Stimulated activated memory B cell treated with anti-CD40 and anti-IgM and Interleukin-4, amounts not matched to agents 10 μg/mL and 1 μg/mL and 100 μg/mL, for 72 hours (primary cell): Measurements from ENCODE around the gene ADAMTS18.

ENCODE experiments used
- ATAC-seq: fragments of 150-1000 bp; cut with Tn5 transposase; 2 replicates; pipeline ENCODE4 v1.10.0; 2021
- H3K27ac Mint-ChIP-seq: one replicate; pipeline ENCODE4 v1.8.0; 2022; ENCODE audit warnings: mild to moderate bottlenecking, mixed read lengths
- H3K27me3 Mint-ChIP-seq: one replicate; pipeline ENCODE4 v1.8.0; 2022; ENCODE audit warnings: mixed read lengths
- H3K36me3 Mint-ChIP-seq: one replicate; pipeline ENCODE4 v1.8.0; 2022; ENCODE audit warnings: mixed read lengths
- H3K4me1 Mint-ChIP-seq: one replicate; pipeline ENCODE4 v1.8.0; 2022; ENCODE audit warnings: mixed read lengths
- H3K4me3 Mint-ChIP-seq: one replicate; pipeline ENCODE4 v1.8.0; 2022; ENCODE audit warnings: mild to moderate bottlenecking, moderate library complexity, mixed read lengths
- H3K9me3 Mint-ChIP-seq: one replicate; pipeline ENCODE4 v1.8.0; 2022; ENCODE audit warnings: mixed read lengths

Gene ADAMTS18

GRCh38 chr16:77444147-77444460 lies 9.3 kb upstream of the ADAMTS18 start:
- H3K27me3 Mint-ChIP-seq, result no peaks in the 10 kb centered on the region
- H3K9me3 Mint-ChIP-seq, result no peaks in the 10 kb centered on the region
- no peaks in the 10 kb centered on the region for H3K36me3 Mint-ChIP-seq
- H3K4me3 Mint-ChIP-seq, result no peak overlapping the region
- H3K4me1 Mint-ChIP-seq, result no peaks in the 10 kb centered on the region
- H3K27ac Mint-ChIP-seq, result no peak overlapping the region
- ATAC-seq, result no peak

DNA sequence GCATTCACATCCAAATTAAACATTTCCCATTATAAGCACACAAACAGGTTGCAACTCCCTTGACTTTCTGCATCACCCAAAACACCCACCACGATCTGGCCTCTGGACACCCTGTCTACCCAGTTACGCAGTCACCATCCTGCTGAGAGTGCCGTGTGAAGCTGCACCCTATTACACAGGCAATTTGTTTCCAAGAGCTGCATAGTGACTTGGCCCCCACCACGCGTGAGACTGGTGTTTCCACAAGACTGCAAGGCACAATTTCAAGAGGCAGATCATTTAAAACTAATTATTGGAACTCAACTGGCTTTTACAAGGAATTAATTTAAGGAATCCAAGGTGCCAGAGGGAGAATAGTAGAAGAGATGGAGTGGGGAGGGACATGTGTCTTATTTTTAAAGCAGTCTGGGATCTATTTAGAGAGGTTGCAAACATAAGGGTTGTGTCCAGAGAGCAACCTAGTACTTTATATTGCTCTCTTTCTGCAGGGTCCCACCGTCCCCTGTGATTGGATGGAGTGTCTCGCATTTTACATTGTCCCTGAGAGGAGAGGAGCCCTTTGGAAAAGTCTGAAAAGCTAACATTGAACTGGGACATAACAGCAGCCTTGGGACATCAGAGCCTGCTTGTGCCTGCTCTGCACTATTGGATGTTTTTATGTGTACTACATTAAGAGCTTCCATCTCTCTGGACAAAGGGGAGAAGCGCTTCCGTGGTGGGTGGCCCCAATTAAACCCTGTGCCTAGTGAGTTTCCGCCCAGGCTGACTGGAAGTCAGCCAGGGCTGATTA lies 8.7 kb upstream of the ADAMTS18 start:
- no peak overlapping the region for H3K27ac Mint-ChIP-seq
- no peak overlapping the region for H3K4me3 Mint-ChIP-seq
- no peaks in the 10 kb centered on the region for H3K36me3 Mint-ChIP-seq
- H3K27me3 Mint-ChIP-seq, result no peaks in the 10 kb centered on the region
- H3K4me1 Mint-ChIP-seq, result no peaks in the 10 kb centered on the region
- no peak for ATAC-seq
- no peaks in the 10 kb centered on the region for H3K9me3 Mint-ChIP-seq

GRCh38 chr16:77442078-77442477 lies 7.2 kb upstream of the ADAMTS18 start:
- Mint-ChIP-seq H3K27ac (no peak overlapping the region), H3K4me1 (no peaks in the 10 kb centered on the region), H3K27me3 (no peaks in the 10 kb centered on the region), H3K9me3 (no peaks in the 10 kb centered on the region), H3K36me3 (no peaks in the 10 kb centered on the region), H3K4me3 (no peak overlapping the region)
- no peak for ATAC-seq

GRCh38 chr16:77439106-77439505 lies 4.3 kb upstream of the ADAMTS18 start:
- Mint-ChIP-seq H3K4me3 (no peak overlapping the region), H3K27me3 (peaks cover 14% of the 10 kb centered on the region), H3K36me3 (no peaks in the 10 kb centered on the region), H3K4me1 (no peaks in the 10 kb centered on the region), H3K27ac (no peak overlapping the region), H3K9me3 (no peaks in the 10 kb centered on the region)
- ATAC-seq, result no peak

DNA sequence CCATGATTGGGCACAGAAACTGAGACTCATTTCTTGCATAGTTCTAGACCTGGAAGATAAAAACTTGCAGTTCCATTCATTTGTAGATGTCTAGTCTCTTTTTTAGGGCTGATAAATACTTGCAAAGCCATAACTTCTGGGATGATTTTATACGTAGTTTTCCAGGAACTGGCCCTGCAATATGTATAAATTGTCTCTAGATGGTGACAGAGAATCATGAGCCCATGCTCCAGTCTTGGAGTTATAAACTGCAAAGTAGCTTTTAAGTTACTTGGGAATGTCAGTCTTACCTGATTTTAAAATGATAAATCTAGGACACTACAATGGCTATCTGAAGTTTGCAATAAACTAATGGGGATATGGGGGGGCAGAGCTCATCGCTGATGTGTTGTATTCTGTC lies 3.0 kb upstream of the ADAMTS18 start:
- no peak for ATAC-seq
- Mint-ChIP-seq H3K36me3 (no peaks in the 10 kb centered on the region), H3K27ac (no peak overlapping the region), H3K4me3 (no peak overlapping the region), H3K9me3 (no peaks in the 10 kb centered on the region), H3K4me1 (no peaks in the 10 kb centered on the region), H3K27me3 (peaks cover 26% of the 10 kb centered on the region)

DNA sequence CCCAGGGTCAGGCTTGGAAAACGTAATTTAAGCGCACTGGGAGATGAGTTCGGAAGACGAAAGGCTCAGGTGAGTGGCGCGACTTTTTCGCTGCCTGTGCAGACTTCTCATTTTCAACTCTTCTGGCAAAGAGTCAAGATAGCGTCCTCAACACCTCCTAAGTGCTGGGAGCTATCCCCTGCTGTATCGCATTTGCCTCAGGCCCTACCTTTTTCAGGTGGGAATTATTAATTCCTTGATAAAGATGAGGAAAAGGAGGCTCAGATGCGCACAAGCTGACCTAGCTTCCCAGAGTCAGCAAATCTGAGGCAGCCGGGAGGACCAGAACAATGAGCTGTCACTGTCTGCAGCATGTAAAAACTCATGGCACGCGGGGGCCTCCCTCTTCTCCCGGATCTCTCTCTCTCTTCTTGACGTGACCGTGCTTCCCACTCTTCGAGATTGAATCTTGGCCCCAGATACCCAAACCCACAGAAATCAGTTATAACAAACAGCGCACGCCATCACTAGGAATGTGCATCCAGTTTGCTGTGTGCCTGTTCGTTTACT lies 512 bp upstream of the ADAMTS18 start:
- Mint-ChIP-seq H3K9me3 (no peaks in the 10 kb centered on the region), H3K4me1 (no peaks in the 10 kb centered on the region), H3K27ac (no peak overlapping the region), H3K36me3 (no peaks in the 10 kb centered on the region), H3K27me3 (peaks cover 33% of the 10 kb centered on the region), H3K4me3 (no peak overlapping the region)
- ATAC-seq, result no peak

DNA sequence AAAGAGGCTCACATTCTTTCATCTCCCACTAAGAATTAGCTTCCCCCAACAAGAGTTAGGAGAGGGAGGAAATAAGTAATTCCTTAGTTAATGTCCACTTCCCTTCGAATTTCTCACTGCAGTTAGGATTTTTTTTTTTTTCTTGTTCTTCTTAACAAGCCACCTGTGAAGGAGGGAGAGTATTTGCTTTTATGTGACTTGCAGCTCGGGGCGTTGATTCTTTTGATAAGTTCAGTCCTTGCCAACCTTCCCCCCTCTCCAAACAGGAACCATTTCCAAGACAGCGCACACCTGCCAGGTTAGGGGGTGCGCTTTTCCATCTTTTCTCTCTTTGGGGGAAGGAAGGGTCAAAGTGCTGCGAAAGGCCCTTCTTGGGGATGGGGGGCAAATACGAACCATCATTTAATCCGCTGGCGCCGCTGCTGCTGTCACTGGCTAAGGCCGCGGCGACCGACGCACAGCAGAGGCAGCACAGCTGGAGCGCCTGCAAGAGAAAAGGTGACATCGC lies 758 bp downstream of the ADAMTS18 start:
- no peak overlapping the region for H3K4me3 Mint-ChIP-seq
- no peaks in the 10 kb centered on the region for H3K36me3 Mint-ChIP-seq
- no peak for ATAC-seq
- peaks cover 33% of the 10 kb centered on the region for H3K27me3 Mint-ChIP-seq
- H3K27ac Mint-ChIP-seq, result no peak overlapping the region
- no peaks in the 10 kb centered on the region for H3K4me1 Mint-ChIP-seq
- peaks cover 2% of the 10 kb centered on the region for H3K9me3 Mint-ChIP-seq

- no peaks in the 10 kb centered on the region for H3K4me1 Mint-ChIP-seq
- H3K27me3 Mint-ChIP-seq, result peaks cover 33% of the 10 kb centered on the region
- H3K4me3 Mint-ChIP-seq, result no peak overlapping the region
- H3K27ac Mint-ChIP-seq, result no peak overlapping the region
- peaks cover 3% of the 10 kb centered on the region for H3K9me3 Mint-ChIP-seq
- no peaks in the 10 kb centered on the region for H3K36me3 Mint-ChIP-seq
- ATAC-seq, result no peak
Measured at GRCh38 chr16:77433146-77433545, 1.7 kb downstream of the ADAMTS18 start.

- Mint-ChIP-seq H3K4me1 (no peaks in the 10 kb centered on the region), H3K27ac (no peak overlapping the region), H3K27me3 (peaks cover 33% of the 10 kb centered on the region), H3K36me3 (no peaks in the 10 kb centered on the region), H3K4me3 (no peak overlapping the region), H3K9me3 (peaks cover 3% of the 10 kb centered on the region)
- ATAC-seq, result no peak
Measured at GRCh38 chr16:77432264-77432663, 2.6 kb downstream of the ADAMTS18 start.

- peaks cover 3% of the 10 kb centered on the region for H3K9me3 Mint-ChIP-seq
- peaks cover 28% of the 10 kb centered on the region for H3K27me3 Mint-ChIP-seq
Measured at GRCh38 chr16:77430787-77431585, 3.8 kb downstream of the ADAMTS18 start.

GRCh38 chr16:77430360-77430759 lies 4.5 kb downstream of the ADAMTS18 start:
- Mint-ChIP-seq H3K36me3 (no peaks in the 10 kb centered on the region), H3K4me3 (no peak overlapping the region), H3K4me1 (no peaks in the 10 kb centered on the region), H3K9me3 (peaks cover 3% of the 10 kb centered on the region), H3K27ac (no peak overlapping the region), H3K27me3 (peaks cover 22% of the 10 kb centered on the region)
- no peak for ATAC-seq

More at GRCh38 chr16:77430787-77431585, 3.8 kb downstream of the ADAMTS18 start:
- no peak overlapping the region for H3K4me3 Mint-ChIP-seq
- H3K4me1 Mint-ChIP-seq, result no peaks in the 10 kb centered on the region
- no peak for ATAC-seq
- H3K27ac Mint-ChIP-seq, result no peak overlapping the region
- no peaks in the 10 kb centered on the region for H3K36me3 Mint-ChIP-seq

DNA sequence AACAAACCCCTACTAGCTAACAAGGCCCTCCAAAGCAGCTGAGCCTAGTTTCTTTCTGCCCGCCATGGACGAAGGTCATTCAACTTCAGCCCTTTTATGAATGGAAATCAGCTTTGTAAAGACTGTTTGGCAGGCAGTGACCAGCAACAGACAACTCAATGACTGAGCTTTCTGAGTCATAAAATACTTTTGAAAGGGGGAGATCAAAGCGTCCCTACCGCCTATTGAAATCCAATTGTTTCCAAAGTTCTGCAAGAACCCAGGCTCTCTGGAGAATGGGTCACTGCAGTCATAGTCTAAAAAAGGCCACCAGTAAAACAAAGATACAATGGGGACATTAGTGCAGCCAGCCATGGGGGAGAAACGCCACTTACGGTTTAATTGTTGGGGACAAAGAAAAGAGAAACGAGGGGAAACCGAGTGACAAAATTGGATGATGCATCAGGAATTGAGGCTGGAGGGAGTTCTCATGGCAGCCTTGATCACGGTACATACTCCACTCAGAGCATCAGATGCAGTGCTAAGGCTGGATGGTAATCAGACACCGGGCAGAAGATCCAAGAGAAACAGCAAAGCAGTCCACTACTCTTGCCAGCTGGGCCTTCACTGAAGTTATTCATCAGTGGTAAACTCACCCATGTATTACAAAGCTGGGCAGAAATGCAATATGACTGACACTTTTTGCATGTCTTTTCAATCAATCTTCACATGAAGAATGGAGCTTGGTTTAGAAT lies 9.8 kb downstream of the ADAMTS18 start:
- no peak overlapping the region for H3K27ac Mint-ChIP-seq
- H3K27me3 Mint-ChIP-seq, result peaks cover 3% of the 10 kb centered on the region
- no peak overlapping the region for H3K4me3 Mint-ChIP-seq
- no peak for ATAC-seq
- H3K4me1 Mint-ChIP-seq, result no peaks in the 10 kb centered on the region
- no peaks in the 10 kb centered on the region for H3K36me3 Mint-ChIP-seq
- H3K9me3 Mint-ChIP-seq, result peaks cover 3% of the 10 kb centered on the region

DNA sequence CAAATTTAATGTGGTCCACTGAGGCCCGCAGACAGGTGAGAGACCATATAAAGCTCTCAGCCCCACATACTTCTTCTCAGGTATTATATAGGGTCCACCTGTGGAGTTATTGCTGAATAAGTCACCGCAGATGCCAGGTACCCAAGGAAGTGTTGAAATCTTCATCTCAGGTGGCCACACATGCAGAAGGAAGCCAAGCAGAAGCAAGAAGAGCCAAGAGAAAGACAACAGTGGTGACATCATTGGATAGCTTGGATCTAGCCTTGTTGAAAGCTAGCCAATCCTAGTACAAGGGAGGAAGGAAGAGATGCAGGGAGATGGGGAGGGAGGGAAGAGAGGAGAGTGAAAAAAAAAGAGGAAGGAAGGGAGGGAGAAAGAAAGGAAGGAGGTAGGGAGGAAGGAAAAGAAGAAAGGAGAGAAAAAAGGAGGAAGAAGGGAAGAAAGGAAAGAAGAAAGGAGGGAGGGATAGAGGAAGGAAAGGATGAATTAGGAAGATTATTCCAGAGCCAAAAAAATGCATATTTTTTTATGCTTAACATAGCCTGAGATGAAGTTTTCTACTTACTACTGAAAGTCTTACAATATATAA lies 12.5 kb downstream of the ADAMTS18 start:
- peaks cover 15% of the 10 kb centered on the region for H3K27me3 Mint-ChIP-seq
- H3K9me3 Mint-ChIP-seq, result no peaks in the 10 kb centered on the region
- no peaks in the 10 kb centered on the region for H3K4me1 Mint-ChIP-seq
- no peak for ATAC-seq
- H3K4me3 Mint-ChIP-seq, result no peak overlapping the region
- H3K27ac Mint-ChIP-seq, result no peak overlapping the region
- no peaks in the 10 kb centered on the region for H3K36me3 Mint-ChIP-seq

GRCh38 chr16:77416939-77417480 lies 17.8 kb downstream of the ADAMTS18 start:
- H3K27me3 Mint-ChIP-seq, result peaks cover 15% of the 10 kb centered on the region
- no peak overlapping the region for H3K4me3 Mint-ChIP-seq
- no peaks in the 10 kb centered on the region for H3K36me3 Mint-ChIP-seq
- ATAC-seq, result no peak
- H3K27ac Mint-ChIP-seq, result no peak overlapping the region
- no peaks in the 10 kb centered on the region for H3K4me1 Mint-ChIP-seq
- peaks cover 5% of the 10 kb centered on the region for H3K9me3 Mint-ChIP-seq
